MM.1S (cell line): Measurements from ENCODE around the gene CIT.

Experiments used
- DNase-seq: peaks from one replicate; pipeline ENCODE4 v3.0.0-alpha.2; 2015
- H2AFZ ChIP-seq: fragments of 300-600 bp; sonication (generic); 2 replicates; pipeline ENCODE4 v1.6.0; 2016; ENCODE audit warnings: antibody characterized with exemption, low read length
- H3F3A ChIP-seq: fragments of 300-600 bp; sonication (generic); 2 replicates; pipeline ENCODE4 v1.6.1; 2016; ENCODE audit warnings: mild to moderate bottlenecking, antibody characterized with exemption, low read length, moderate library complexity, mixed read lengths; ENCODE audit not compliant: insufficient read depth
- H3K27ac ChIP-seq: fragments of 300-600 bp; sonication (generic); 2 replicates; pipeline ENCODE4 v1.5.1; 2016; ENCODE audit warnings: mild to moderate bottlenecking, low read length
- H3K27me3 ChIP-seq: fragments of 300-600 bp; sonication (generic); replicated peaks from 2 replicates; pipeline ENCODE4 v1.6.0; 2016; ENCODE audit warnings: low read length; ENCODE audit not compliant: insufficient read depth
- H3K36me3 ChIP-seq: fragments of 300-600 bp; sonication (generic); replicated peaks from 2 replicates; pipeline ENCODE4 v1.6.1; 2016; ENCODE audit warnings: mild to moderate bottlenecking, low read length, mixed read lengths; ENCODE audit not compliant: insufficient read depth
- H3K4me1 ChIP-seq: fragments of 300-600 bp; sonication (generic); 2 replicates; pipeline ENCODE4 v1.6.1; 2016; ENCODE audit warnings: low read length, mixed read lengths
- H3K4me2 ChIP-seq: fragments of 300-600 bp; sonication (generic); 2 replicates; pipeline ENCODE4 v1.6.0; 2016; ENCODE audit warnings: low read depth, low read length
- H3K4me3 ChIP-seq: fragments of 300-600 bp; sonication (generic); 2 replicates; pipeline ENCODE4 v1.5.1; 2016; ENCODE audit warnings: low read length, mixed read lengths
- H3K79me2 ChIP-seq: fragments of 300-600 bp; sonication (generic); 2 replicates; pipeline ENCODE4 v1.6.1; 2016; ENCODE audit warnings: mixed run types, low read length, mixed read lengths
- H3K9ac ChIP-seq: fragments of 300-600 bp; sonication (generic); 2 replicates; pipeline ENCODE4 v1.6.1; 2016; ENCODE audit warnings: low read length, mixed read lengths
- H3K9me2 ChIP-seq: fragments of 300-600 bp; sonication (generic); replicated peaks from 2 replicates; pipeline ENCODE4 v1.6.1; 2016; ENCODE audit warnings: mild to moderate bottlenecking, low read length, mixed read lengths; ENCODE audit not compliant: insufficient read depth
- H3K9me3 ChIP-seq: fragments of 300-600 bp; sonication (generic); replicated peaks from 2 replicates; pipeline ENCODE4 v1.6.1; 2016; ENCODE audit warnings: mild to moderate bottlenecking, low read length, mixed read lengths; ENCODE audit not compliant: insufficient read depth
- H4K20me1 ChIP-seq: fragments of 300-600 bp; sonication (generic); 2 replicates; pipeline ENCODE4 v1.6.1; 2016; ENCODE audit warnings: mild to moderate bottlenecking, low read length, moderate library complexity, mixed read lengths; ENCODE audit not compliant: insufficient read depth
- EZH2 ChIP-seq: fragments of 300-600 bp; sonication (generic); optimal IDR thresholded peaks from 2 replicates; pipeline ENCODE3; 2017; ENCODE audit warnings: low read depth, mild to moderate bottlenecking, antibody characterized with exemption, low read length, mixed read lengths
- EZH2phosphoT487 ChIP-seq: fragments of 300-600 bp; sonication (generic); IDR thresholded peaks from 2 replicates; pipeline ENCODE4 v1.6.1; 2018; ENCODE audit warnings: antibody characterized with exemption, low read length
- TF ChIP-seq, protein P1 (sequence below): fragments of 300-600 bp; sonication (generic); IDR thresholded peaks from 2 replicates; pipeline ENCODE4 v1.5.1; 2016; ENCODE audit warnings: antibody characterized with exemption, low read length, mixed read lengths

CIT gene

DNA sequence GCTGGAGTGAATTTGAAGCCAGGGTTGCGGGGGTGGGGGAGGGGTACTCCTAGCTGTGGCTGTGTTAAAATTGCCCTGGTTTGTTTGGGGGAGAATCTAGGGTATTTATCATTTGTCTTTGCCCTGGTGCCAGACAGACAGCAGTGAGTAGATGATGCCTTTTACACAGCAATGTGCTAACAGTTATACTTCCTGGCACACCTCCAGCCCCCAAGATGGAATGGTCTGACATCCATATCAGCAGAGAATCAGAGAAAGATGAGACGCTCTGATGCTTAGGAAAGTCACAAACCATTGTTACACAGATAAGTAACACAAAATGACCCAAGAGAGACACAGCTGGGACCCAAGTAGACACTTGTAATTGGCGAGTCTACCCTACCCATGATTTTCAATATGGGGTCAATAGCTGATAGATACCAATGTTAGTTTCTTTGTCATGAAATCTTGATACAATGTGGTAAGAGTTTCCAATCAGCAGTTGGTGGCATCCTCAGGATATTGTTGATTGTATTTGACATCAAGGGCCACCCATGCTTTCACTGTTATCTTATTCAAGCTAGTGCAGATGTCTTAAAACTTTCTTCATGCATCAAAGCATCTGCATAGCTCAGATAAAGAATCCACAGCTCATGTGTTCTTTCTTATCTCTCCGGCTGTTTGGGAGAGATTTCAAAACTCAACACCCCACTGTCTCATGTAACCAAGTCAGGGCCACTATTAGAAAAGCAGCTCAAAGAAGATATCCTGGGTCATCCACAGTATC lies 211.8 kb downstream of the CIT start:
- H3K4me2 ChIP-seq: no peak overlapping the region
- DNase-seq: no peak
- H3F3A ChIP-seq: peaks cover 4% of the 10 kb centered on the region; the same call in 1 of the 2 replicates
- H3K36me3 ChIP-seq: no peaks in the 10 kb centered on the region
- H2AFZ ChIP-seq: no peak overlapping the region
- no peak for TF ChIP-seq EZH2
- TF ChIP-seq, protein P1, sequence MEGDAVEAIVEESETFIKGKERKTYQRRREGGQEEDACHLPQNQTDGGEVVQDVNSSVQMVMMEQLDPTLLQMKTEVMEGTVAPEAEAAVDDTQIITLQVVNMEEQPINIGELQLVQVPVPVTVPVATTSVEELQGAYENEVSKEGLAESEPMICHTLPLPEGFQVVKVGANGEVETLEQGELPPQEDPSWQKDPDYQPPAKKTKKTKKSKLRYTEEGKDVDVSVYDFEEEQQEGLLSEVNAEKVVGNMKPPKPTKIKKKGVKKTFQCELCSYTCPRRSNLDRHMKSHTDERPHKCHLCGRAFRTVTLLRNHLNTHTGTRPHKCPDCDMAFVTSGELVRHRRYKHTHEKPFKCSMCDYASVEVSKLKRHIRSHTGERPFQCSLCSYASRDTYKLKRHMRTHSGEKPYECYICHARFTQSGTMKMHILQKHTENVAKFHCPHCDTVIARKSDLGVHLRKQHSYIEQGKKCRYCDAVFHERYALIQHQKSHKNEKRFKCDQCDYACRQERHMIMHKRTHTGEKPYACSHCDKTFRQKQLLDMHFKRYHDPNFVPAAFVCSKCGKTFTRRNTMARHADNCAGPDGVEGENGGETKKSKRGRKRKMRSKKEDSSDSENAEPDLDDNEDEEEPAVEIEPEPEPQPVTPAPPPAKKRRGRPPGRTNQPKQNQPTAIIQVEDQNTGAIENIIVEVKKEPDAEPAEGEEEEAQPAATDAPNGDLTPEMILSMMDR: no peak
- no peak for TF ChIP-seq EZH2phosphoT487
- no peaks in the 10 kb centered on the region for H3K27me3 ChIP-seq
- H3K79me2 ChIP-seq: peaks cover 16% of the 10 kb centered on the region
- no peaks in the 10 kb centered on the region for H3K9me3 ChIP-seq
- H3K4me3 ChIP-seq: no peak overlapping the region
- H3K9ac ChIP-seq: no peak overlapping the region
- no peak overlapping the region for H3K27ac ChIP-seq
- no peaks in the 10 kb centered on the region for H3K9me2 ChIP-seq
- H3K4me1 ChIP-seq: 0 out of 2 replicates have a peak, but pooled peaks cover 4% of the 10 kb centered on the region
- no peaks in the 10 kb centered on the region for H4K20me1 ChIP-seq

- no peaks in the 10 kb centered on the region for H3K9me3 ChIP-seq
- 0 out of 2 replicates have a peak, but pooled peaks cover 4% of the 10 kb centered on the region for H3K4me1 ChIP-seq
- H3F3A ChIP-seq: peaks cover 4% of the 10 kb centered on the region; the same call in 1 of the 2 replicates
- H3K4me2 ChIP-seq: no peak overlapping the region
- DNase-seq: no peak
- TF ChIP-seq EZH2phosphoT487 (no peak), EZH2 (no peak)
- TF ChIP-seq, protein P1: no peak
- peaks cover 9% of the 10 kb centered on the region for H3K79me2 ChIP-seq
- no peak overlapping the region for H3K27ac ChIP-seq
- no peaks in the 10 kb centered on the region for H3K9me2 ChIP-seq
- H3K4me3 ChIP-seq: no peak overlapping the region
- H2AFZ ChIP-seq: no peak overlapping the region
- no peak overlapping the region for H3K9ac ChIP-seq
- no peaks in the 10 kb centered on the region for H3K27me3 ChIP-seq
- no peaks in the 10 kb centered on the region for H4K20me1 ChIP-seq
- H3K36me3 ChIP-seq: no peaks in the 10 kb centered on the region
Measured at GRCh38 chr12:119664642-119665041, 212.5 kb downstream of the CIT start.

DNA sequence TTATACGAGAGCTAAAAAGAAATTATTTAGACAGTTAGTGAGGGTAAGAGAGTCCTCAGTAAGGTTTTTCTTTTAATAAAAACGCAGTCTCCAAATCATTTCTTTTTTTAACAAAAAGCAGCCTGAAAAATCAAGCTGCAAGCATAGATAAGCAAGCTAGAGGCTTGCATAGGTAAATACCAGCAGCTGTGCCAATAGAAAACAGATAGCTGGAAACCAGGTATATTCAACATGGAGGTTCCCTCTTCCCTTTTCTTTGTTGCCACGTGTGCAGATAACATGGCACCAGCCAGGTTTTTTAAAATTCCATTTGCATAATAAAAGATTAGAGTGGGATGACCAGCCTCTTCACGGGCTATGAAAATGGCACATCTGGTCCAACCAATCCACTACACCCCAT lies 215.2 kb downstream of the CIT start:
- Histone ChIP-seq H3K4me1 (no peaks in the 10 kb centered on the region), H3F3A (no peaks in the 10 kb centered on the region), H3K4me2 (no peak overlapping the region), H3K9me2 (no peaks in the 10 kb centered on the region), H4K20me1 (no peaks in the 10 kb centered on the region), H3K79me2 (no peaks in the 10 kb centered on the region), H3K27ac (no peak overlapping the region), H2AFZ (no peak overlapping the region), H3K27me3 (no peaks in the 10 kb centered on the region), H3K4me3 (no peak overlapping the region), H3K9me3 (no peaks in the 10 kb centered on the region), H3K9ac (no peak overlapping the region), H3K36me3 (no peaks in the 10 kb centered on the region)
- TF ChIP-seq, protein P1: no peak
- TF ChIP-seq EZH2: no peak
- no peak for TF ChIP-seq EZH2phosphoT487
- DNase-seq: no peak
